ENCODE data around the gene FBXL7. TPM values are rescaled to one million over a fixed set of nuclear protein-coding genes. Genes with fewer than 3 reads are reported as not detected.

The FBXL7 gene
- total RNA-seq, 1 experiment from 2014 or later = not detected

DNA sequence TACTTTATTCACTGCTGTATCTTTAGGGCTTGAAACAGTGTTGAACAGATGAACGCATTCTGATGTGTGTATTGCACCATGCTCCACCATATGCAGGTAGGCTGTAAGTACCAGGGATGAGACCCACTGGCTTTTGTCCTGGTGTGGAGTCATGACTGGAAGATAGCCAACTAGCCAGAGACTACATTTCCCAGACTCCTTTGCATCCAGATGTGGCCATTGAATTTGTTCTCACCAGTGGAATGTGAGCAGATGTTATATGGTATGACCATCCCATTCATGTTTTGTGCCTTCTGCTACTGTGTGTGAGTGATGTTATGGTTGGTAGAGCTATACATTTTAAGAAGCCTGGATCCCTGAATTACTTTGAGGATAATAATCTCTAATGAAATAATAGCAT is 7.4 kb upstream of the FBXL7 start:
- Histone ChIP-seq H3K4me3 (no peak overlapping the region), H3K36me3 (ENCODE audit: low read depth) (no peaks in the 10 kb centered on the region), H2AFZ (no peak overlapping the region), H3K27me3 (ENCODE audit: insufficient read depth, low read depth) (0 out of 2 replicates have a peak, but pooled peaks cover 4% of the 10 kb centered on the region), H3K4me2 (no peak overlapping the region), H3K9me3 (ENCODE audit: insufficient read depth, low read depth) (no peaks in the 10 kb centered on the region), H4K20me1 (ENCODE audit: insufficient read depth) (no peaks in the 10 kb centered on the region), H3K4me1 (replicated peaks; ENCODE audit: insufficient read depth) (no peaks in the 10 kb centered on the region), H3K79me2 (ENCODE audit: low read depth) (no peaks in the 10 kb centered on the region), H3K9me2 (ENCODE audit: insufficient read depth) (no peaks in the 10 kb centered on the region), H3F3A (ENCODE audit: insufficient read depth, low read depth) (no peaks in the 10 kb centered on the region), H3K27ac (no peak overlapping the region)
- ChIA-PET POLR2A (ENCODE audit: unreplicated experiment) (no interaction called here), CTCF (no interaction called here)
- intact Hi-C loops (cut with micrococcal nuclease; ENCODE audit: unreplicated experiment) = no loop called here
- TF ChIP-seq EZH2 (IDR thresholded peaks at IDR 0.05; ENCODE audit: low read depth) = no peak
- no peak for DNase-seq
- BruUV-seq (replicated peaks) = no TSS peak

DNA sequence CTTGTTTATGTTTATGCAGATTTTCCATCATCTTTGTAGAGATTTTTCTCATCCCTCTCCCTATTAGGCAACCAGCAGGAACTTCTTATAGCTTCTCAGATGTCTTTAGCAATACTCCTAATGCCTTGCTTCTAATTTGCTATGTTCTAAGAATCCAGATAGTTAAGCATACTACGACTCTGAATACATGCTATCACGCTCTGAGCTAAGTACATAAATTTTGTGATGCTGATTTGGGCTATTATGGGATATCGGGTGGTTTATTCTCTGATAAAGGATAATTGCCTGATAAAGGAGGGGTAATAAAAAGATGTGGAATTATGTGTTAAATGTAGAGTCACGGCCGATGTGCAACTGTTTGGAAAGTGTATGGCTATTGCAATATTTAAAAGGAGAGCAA is 6.5 kb upstream of the FBXL7 start:
- no TSS peak for BruUV-seq (replicated peaks)
- no peaks in the 10 kb centered on the region for H3K9me2 ChIP-seq (ENCODE audit: insufficient read depth)
- DNase-seq = no peak
- TF ChIP-seq EZH2 (IDR thresholded peaks at IDR 0.05; ENCODE audit: low read depth) = no peak
- TF ChIP-seq CTCF (conservative IDR thresholded peaks at IDR 0.05) = no peak
- no peak overlapping the region for H3K4me2 ChIP-seq
- no peaks in the 10 kb centered on the region for H3K4me1 ChIP-seq (replicated peaks; ENCODE audit: insufficient read depth)
- no peak overlapping the region for H2AFZ ChIP-seq
- H3K27me3 ChIP-seq (ENCODE audit: insufficient read depth, low read depth) = 0 out of 2 replicates have a peak, but pooled peaks cover 6% of the 10 kb centered on the region
- no peak overlapping the region for H3K4me3 ChIP-seq
- no peak overlapping the region for H3K27ac ChIP-seq
- H3K79me2 ChIP-seq (ENCODE audit: low read depth) = no peaks in the 10 kb centered on the region
- no peaks in the 10 kb centered on the region for H4K20me1 ChIP-seq (ENCODE audit: insufficient read depth)
- ChIA-PET POLR2A (ENCODE audit: unreplicated experiment) (no interaction called here), CTCF (no interaction called here)
- intact Hi-C loops (cut with micrococcal nuclease; ENCODE audit: unreplicated experiment) = no loop called here
- no peaks in the 10 kb centered on the region for H3F3A ChIP-seq (ENCODE audit: insufficient read depth, low read depth)
- no peaks in the 10 kb centered on the region for H3K9me3 ChIP-seq (ENCODE audit: insufficient read depth, low read depth)
- no peaks in the 10 kb centered on the region for H3K36me3 ChIP-seq (ENCODE audit: low read depth)

DNA sequence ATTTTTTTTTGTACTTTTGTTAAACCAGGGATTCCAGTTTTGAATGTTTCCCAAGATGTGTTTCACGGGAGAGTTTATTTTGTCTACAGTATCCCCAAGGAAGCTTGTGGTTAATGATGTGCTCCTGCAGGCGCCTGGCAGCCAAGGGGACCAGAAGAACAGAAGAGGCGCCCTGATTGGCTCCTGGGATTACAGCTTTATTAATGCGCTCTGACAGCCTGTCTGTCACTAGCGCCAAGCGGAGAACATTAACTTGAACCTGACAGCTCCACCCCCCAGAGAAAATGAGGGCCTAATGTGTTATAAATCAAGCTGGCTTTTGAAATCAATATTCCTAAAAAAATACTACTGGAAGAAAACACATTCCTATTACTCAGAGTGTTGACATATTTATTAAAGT is 5.0 kb upstream of the FBXL7 start:
- ChIA-PET CTCF (interaction anchor here (0.6 kb wide), 1 partner anchor 570 kb away, joined by 3 read pairs; no protein-coding TSS in a partner anchor), POLR2A (ENCODE audit: unreplicated experiment) (no interaction called here)
- intact Hi-C loops (cut with micrococcal nuclease; ENCODE audit: unreplicated experiment) = no loop called here
- Histone ChIP-seq H3F3A (ENCODE audit: insufficient read depth, low read depth) (no peaks in the 10 kb centered on the region), H3K4me2 (no peak overlapping the region), H3K27me3 (ENCODE audit: insufficient read depth, low read depth) (0 out of 2 replicates have a peak, but pooled peaks cover 6% of the 10 kb centered on the region), H3K79me2 (ENCODE audit: low read depth) (no peaks in the 10 kb centered on the region), H2AFZ (no peak overlapping the region), H4K20me1 (ENCODE audit: insufficient read depth) (no peaks in the 10 kb centered on the region), H3K4me3 (no peak overlapping the region), H3K9me3 (ENCODE audit: insufficient read depth, low read depth) (no peaks in the 10 kb centered on the region), H3K27ac (no peak overlapping the region), H3K4me1 (replicated peaks; ENCODE audit: insufficient read depth) (no peaks in the 10 kb centered on the region), H3K9me2 (ENCODE audit: insufficient read depth) (no peaks in the 10 kb centered on the region), H3K36me3 (ENCODE audit: low read depth) (no peaks in the 10 kb centered on the region)
- DNase-seq = no peak
- no peak for TF ChIP-seq EZH2 (IDR thresholded peaks at IDR 0.05; ENCODE audit: low read depth)
- no peak for TF ChIP-seq CTCF (conservative IDR thresholded peaks at IDR 0.05)
- BruUV-seq (replicated peaks) = no TSS peak

- no peak overlapping the region for H3K4me2 ChIP-seq
- no peak for DNase-seq
Measured at GRCh38 chr5:15496886-15497285, 3.1 kb upstream of the FBXL7 start.

More at GRCh38 chr5:15496886-15497285, 3.1 kb upstream of the FBXL7 start:
- Histone ChIP-seq H2AFZ (no peak overlapping the region), H3K27ac (no peak overlapping the region), H3K9me2 (ENCODE audit: insufficient read depth) (no peaks in the 10 kb centered on the region), H3K9me3 (ENCODE audit: insufficient read depth, low read depth) (no peaks in the 10 kb centered on the region), H3K4me1 (replicated peaks; ENCODE audit: insufficient read depth) (no peaks in the 10 kb centered on the region), H3K79me2 (ENCODE audit: low read depth) (no peaks in the 10 kb centered on the region), H4K20me1 (ENCODE audit: insufficient read depth) (no peaks in the 10 kb centered on the region), H3K27me3 (ENCODE audit: insufficient read depth, low read depth) (0 out of 2 replicates have a peak, but pooled peaks cover 15% of the 10 kb centered on the region), H3F3A (ENCODE audit: insufficient read depth, low read depth) (no peaks in the 10 kb centered on the region), H3K36me3 (ENCODE audit: low read depth) (no peaks in the 10 kb centered on the region), H3K4me3 (no peak overlapping the region)
- ChIA-PET CTCF (no interaction called here), POLR2A (ENCODE audit: unreplicated experiment) (no interaction called here)
- intact Hi-C loops (cut with micrococcal nuclease; ENCODE audit: unreplicated experiment) = no loop called here
- TF ChIP-seq EZH2 (IDR thresholded peaks at IDR 0.05; ENCODE audit: low read depth) (no peak), CTCF (conservative IDR thresholded peaks at IDR 0.05) (no peak)
- BruUV-seq (replicated peaks) = no TSS peak
